Right lobe of liver (tissue), 4 donors: ENCODE data around the gene GRIA4.

Experiments
- CTCF ChIP-seq, 4 donors: fragments of 200-600 bp in 3 of 4; fragments of 450-650 bp in 1 of 4; IDR thresholded peaks; one replicate each; pipeline versions ENCODE4 v1.5.1 to v1.8.0; 2016 to 2022; ENCODE audit warnings: antibody characterized with exemption in 4 of 4, mild to moderate bottlenecking in 2 of 4
- POLR2A ChIP-seq: fragments of 450-650 bp; IDR thresholded peaks from one replicate; pipeline ENCODE4 v1.6.1; 2017; ENCODE audit warnings: antibody characterized with exemption, mild to moderate bottlenecking
- donor health status: DM: no; HTN: no; CAD: no.
- donor health status: DM: no; HTN: no; CAD: no.
- donor health status: DM: no; HTN: yes; CAD: no.

GRCh38 chr11:105903113-105903512 is 293.2 kb downstream of the GRIA4 start:
- TF ChIP-seq CTCF (IDR thresholded peaks at IDR 0.05) (no peak), POLR2A (no peak)
